A204.1 (cell line): ENCODE measurements around the gene NPFFR1.
A peak's percentile ranks its signal among the peaks of the same experiment; 100 is the strongest.
"Not testable (repeated sequence)": the region's sequence is repeated elsewhere in the genome, so short reads cannot be mapped to it uniquely, and the experiment has no call there.

Source experiments
- FAIRE-seq: peaks from 2 replicates; lab custom pipeline; 2012; peaks lifted over from hg19 to GRCh38; lab: Jason Lieb, UNC

NPFFR1 gene

GRCh38 chr10:70285476-70285831 is 1.6 kb upstream of the NPFFR1 start:
- no peak for FAIRE-seq

- no peak for FAIRE-seq
These were observed 1.0 kb upstream of the NPFFR1 start for GRCh38 chr10:70284542-70285475.

- no peak for FAIRE-seq
These were observed 746 bp downstream of the NPFFR1 start for GRCh38 chr10:70283071-70283444.

GRCh38 chr10:70281609-70282008 is 2.2 kb downstream of the NPFFR1 start:
- no peak for FAIRE-seq

GRCh38 chr10:70280099-70280498 is 3.7 kb downstream of the NPFFR1 start:
- no peak for FAIRE-seq

GRCh38 chr10:70277396-70278030 is 6.3 kb downstream of the NPFFR1 start:
- FAIRE-seq: no peak

- no peak for FAIRE-seq
These were observed 9.2 kb downstream of the NPFFR1 start for GRCh38 chr10:70274643-70275042.

GRCh38 chr10:70272925-70273316 is 10.9 kb downstream of the NPFFR1 start:
- FAIRE-seq: peak; percentile 40

GRCh38 chr10:70271996-70272924 is 11.5 kb downstream of the NPFFR1 start:
- FAIRE-seq: no peak

- no peak for FAIRE-seq
These were observed 12.9 kb downstream of the NPFFR1 start for GRCh38 chr10:70270952-70271351.

- no peak for FAIRE-seq
These were observed 14.1 kb downstream of the NPFFR1 start for GRCh38 chr10:70269741-70270140.

- no peak for FAIRE-seq
These were observed 15.4 kb downstream of the NPFFR1 start for GRCh38 chr10:70268376-70268775.

- no peak for FAIRE-seq
These were observed 16.5 kb downstream of the NPFFR1 start for GRCh38 chr10:70267161-70267933.

GRCh38 chr10:70266701-70267100 is 17.1 kb downstream of the NPFFR1 start:
- no peak for FAIRE-seq

- no peak for FAIRE-seq
These were observed 17.7 kb downstream of the NPFFR1 start for GRCh38 chr10:70266056-70266455.

- FAIRE-seq: no peak
These were observed 18.6 kb downstream of the NPFFR1 start for GRCh38 chr10:70265032-70265689.

GRCh38 chr10:70260734-70261133 is 23.1 kb downstream of the NPFFR1 start:
- FAIRE-seq: no peak

GRCh38 chr10:70260259-70260658 is 23.5 kb downstream of the NPFFR1 start:
- FAIRE-seq: no peak

- FAIRE-seq: no peak
These were observed 25.6 kb downstream of the NPFFR1 start for GRCh38 chr10:70258216-70258615.

GRCh38 chr10:70257816-70258215 is 26.0 kb downstream of the NPFFR1 start:
- not testable (repeated sequence) for FAIRE-seq

- FAIRE-seq: no peak
These were observed 27.3 kb downstream of the NPFFR1 start for GRCh38 chr10:70256463-70256862.
